Right cardiac atrium (tissue), 5 donors: Measurements from ENCODE around the gene CNST. TPM values are rescaled to one million over a fixed set of nuclear protein-coding genes. Genes with fewer than 3 reads are reported as not detected.

Experiments
- ATAC-seq, 2 donors: fragments of 200-7000 bp; cut with Tn5 transposase; one replicate each; pipeline versions ENCODE4 v1.8.0 to v1.9.1; 2020; ENCODE audit warnings: moderate library complexity in 2 of 2, mild to moderate bottlenecking in 1 of 2
- DNase-seq, 3 donors: peaks; one replicate each; pipeline ENCODE4 v3.0.0-alpha.2; 2020
- H3K27ac ChIP-seq: one replicate; pipeline ENCODE4 v1.5.1; 2013; ENCODE audit warnings: mild to moderate bottlenecking, low read length, control low read depth, moderate library complexity
- H3K27me3 ChIP-seq: one replicate; pipeline ENCODE4 v1.6.1; 2013; ENCODE audit not compliant: control insufficient read depth, insufficient read depth
- H3K4me1 ChIP-seq: one replicate; pipeline ENCODE4 v1.6.1; 2013; ENCODE audit warnings: low read length; ENCODE audit not compliant: control insufficient read depth, insufficient read depth
- H3K4me3 ChIP-seq: one replicate; pipeline ENCODE4 v1.5.1; 2013; ENCODE audit warnings: low read length, control low read depth
- H3K9me3 ChIP-seq: one replicate; pipeline ENCODE4 v1.6.1; 2013; ENCODE audit warnings: low read length; ENCODE audit not compliant: control insufficient read depth
- WGBS: extraction: QIAGEN DNeasy Blood & Tissue Kit; methylation state at CpG from one replicate; pipeline ENCODE4 v1.1.7; 2013; 5-methylcytosine and 5-hydroxymethylcytosine counted together
- intact Hi-C, 4 donors: fragments of 100-400 bp; cut with DNase I; formaldehyde crosslinking; loops; one replicate each; pipeline versions ENCODE4 v1.11.0 to v1.14.0; 2022 to 2023
- polyA plus RNA-seq: library from polyadenylated mRNA; stranded (reverse); fragments of 200-250 nt; gene quantifications from one replicate; pipeline ENCODE4 v1.2.3, GENCODE V29; 2013
- total RNA-seq, 4 donors: library from RNA; stranded (reverse); fragmentation: NEBNext Ultra II Directional; extraction: Animal tissue kit (Norgen Biotek cat#: 25700); gene quantifications; one replicate each; pipeline ENCODE4 v1.2.1, GENCODE V29; 2021
- donor health status: healthy with polysubstance abuse.
- donor health status: DM: no; HTN: yes; CAD: no.
- donor health status: DM: no; HTN: no; CAD: no.
- donor health status: DM: no; HTN: yes; CAD: no; lungs with severe emphysema.
- donor health status: DM: yes; HTN: yes; CAD: no.

CNST gene
- total and polyA plus RNA-seq, 5 donors = 7.3 to 32.6 (median 19.7) TPM

- DNase-seq = no peak
- Histone ChIP-seq H3K4me3 (no peak overlapping the region), H3K9me3 (no peaks in the 10 kb centered on the region), H3K27me3 (no peaks in the 10 kb centered on the region), H3K4me1 (no peaks in the 10 kb centered on the region), H3K27ac (peak overlapping the region; percentile 52)
- intact Hi-C loops = no loop called here
- peak; percentile 9 to 32 for ATAC-seq
- WGBS = 44% methylated on average over 6 of the region's 6 CpGs
Observed at GRCh38 chr1:246573491-246573890, 7.2 kb downstream of the CNST start.

GRCh38 chr1:246576709-246577032 lies 10.4 kb downstream of the CNST start:
- no peak overlapping the region for H3K4me3 ChIP-seq
- intact Hi-C loops = no loop called here
- H3K27me3 ChIP-seq = no peaks in the 10 kb centered on the region
- no peak for DNase-seq
- H3K9me3 ChIP-seq = no peaks in the 10 kb centered on the region
- H3K27ac ChIP-seq = no peak overlapping the region
- no peak for ATAC-seq
- WGBS = 68% methylated on average over 3 of the region's 3 CpGs
- peaks cover 9% of the 10 kb centered on the region for H3K4me1 ChIP-seq

- peaks cover 9% of the 10 kb centered on the region for H3K4me1 ChIP-seq
- DNase-seq (no peak), ATAC-seq (no peak)
- H3K27ac ChIP-seq = no peak overlapping the region
- no peaks in the 10 kb centered on the region for H3K27me3 ChIP-seq
- no peak overlapping the region for H3K4me3 ChIP-seq
- WGBS = 68% methylated on average over 5 of the region's 5 CpGs
- no peaks in the 10 kb centered on the region for H3K9me3 ChIP-seq
- intact Hi-C loops = no loop called here
Observed at GRCh38 chr1:246577082-246577719, 10.9 kb downstream of the CNST start.

- 24% methylated on average over 2 of the region's 2 CpGs for WGBS
- intact Hi-C loops = no loop called here
- H3K9me3 ChIP-seq = no peaks in the 10 kb centered on the region
- peaks cover 10% of the 10 kb centered on the region for H3K4me1 ChIP-seq
- H3K27me3 ChIP-seq = no peaks in the 10 kb centered on the region
- DNase-seq (no peak), ATAC-seq (no peak)
- no peak overlapping the region for H3K27ac ChIP-seq
- no peak overlapping the region for H3K4me3 ChIP-seq
Observed at GRCh38 chr1:246577720-246578106, 11.5 kb downstream of the CNST start.

- H3K27me3 ChIP-seq = no peaks in the 10 kb centered on the region
- DNase-seq = no peak
- intact Hi-C loops = no loop called here
- H3K4me3 ChIP-seq = no peak overlapping the region
- no peak overlapping the region for H3K27ac ChIP-seq
- ATAC-seq = peak; percentile 58 to 74
- no peaks in the 10 kb centered on the region for H3K9me3 ChIP-seq
- 5% methylated on average over 3 of the region's 3 CpGs for WGBS
- H3K4me1 ChIP-seq = peaks cover 20% of the 10 kb centered on the region
Observed at GRCh38 chr1:246579818-246580217, 13.6 kb downstream of the CNST start.

- Histone ChIP-seq H3K4me1 (peaks cover 25% of the 10 kb centered on the region), H3K27me3 (no peaks in the 10 kb centered on the region), H3K27ac (peak overlapping the region; percentile 19), H3K4me3 (no peak overlapping the region), H3K9me3 (no peaks in the 10 kb centered on the region)
- no peak for ATAC-seq
- intact Hi-C loops = no loop called here
- WGBS = 84% methylated on average over 15 of the region's 15 CpGs
- no peak for DNase-seq
Observed at GRCh38 chr1:246580497-246581370, 14.5 kb downstream of the CNST start.

GRCh38 chr1:246582301-246583055 lies 16.2 kb downstream of the CNST start:
- peak in 1 of 3 donors; percentile 51 for DNase-seq
- no peak for ATAC-seq
- H3K4me3 ChIP-seq = no peak overlapping the region
- peaks cover 25% of the 10 kb centered on the region for H3K4me1 ChIP-seq
- no peaks in the 10 kb centered on the region for H3K9me3 ChIP-seq
- intact Hi-C loops = no loop called here
- 80% methylated on average over 17 of the region's 17 CpGs for WGBS
- peak overlapping the region; percentile 20 for H3K27ac ChIP-seq
- no peaks in the 10 kb centered on the region for H3K27me3 ChIP-seq

GRCh38 chr1:246583056-246583440 lies 16.8 kb downstream of the CNST start:
- Histone ChIP-seq H3K4me1 (peaks cover 25% of the 10 kb centered on the region), H3K4me3 (no peak overlapping the region), H3K27me3 (no peaks in the 10 kb centered on the region), H3K9me3 (no peaks in the 10 kb centered on the region), H3K27ac (peak overlapping the region; percentile 20)
- 92% methylated on average over 2 of the region's 2 CpGs for WGBS
- DNase-seq (no peak), ATAC-seq (no peak)
- intact Hi-C loops = no loop called here

GRCh38 chr1:246583448-246584185 lies 17.4 kb downstream of the CNST start:
- intact Hi-C loops = no loop called here
- ATAC-seq (peak; percentile 81 to 84), DNase-seq (peak in 1 of 3 donors; percentile 28)
- Histone ChIP-seq H3K27me3 (no peaks in the 10 kb centered on the region), H3K27ac (peak overlapping the region; percentile 53), H3K4me1 (peaks cover 25% of the 10 kb centered on the region), H3K4me3 (no peak overlapping the region), H3K9me3 (no peaks in the 10 kb centered on the region)
- WGBS = 77% methylated on average over 6 of the region's 6 CpGs

GRCh38 chr1:246587032-246587431 lies 20.8 kb downstream of the CNST start:
- intact Hi-C loops = no loop called here
- Histone ChIP-seq H3K4me3 (no peak overlapping the region), H3K9me3 (no peaks in the 10 kb centered on the region), H3K27ac (peak overlapping the region; percentile 52), H3K27me3 (no peaks in the 10 kb centered on the region), H3K4me1 (peaks cover 16% of the 10 kb centered on the region)
- ATAC-seq (no peak), DNase-seq (no peak)
- WGBS = 70% methylated on average over 3 of the region's 3 CpGs
